Nephron progenitor cell (in vitro differentiated cells): ENCODE data around the gene CCSER2.
"Not testable (repeated sequence)": the region's sequence is repeated elsewhere in the genome, so short reads cannot be mapped to it uniquely, and the experiment has no call there.

Experiments
- DNase-seq: peaks from one replicate; pipeline ENCODE4 v3.0.0; 2021
- H3K27ac Mint-ChIP-seq: 2 replicates; pipeline ENCODE4 v1.8.0; 2021; ENCODE audit warnings: mild to moderate bottlenecking, moderate library complexity, mixed read lengths
- H3K27me3 Mint-ChIP-seq: 2 replicates; pipeline ENCODE4 v1.8.0; 2021; ENCODE audit warnings: mild to moderate bottlenecking, low read depth, mixed read lengths; ENCODE audit not compliant: poor library complexity
- H3K36me3 Mint-ChIP-seq: 2 replicates; pipeline ENCODE4 v1.8.0; 2021; ENCODE audit warnings: low read depth, mixed read lengths
- H3K4me1 Mint-ChIP-seq: 2 replicates; pipeline ENCODE4 v1.8.0; 2021; ENCODE audit warnings: mixed read lengths
- H3K4me3 Mint-ChIP-seq: 2 replicates; pipeline ENCODE4 v1.8.0; 2021; ENCODE audit warnings: mild to moderate bottlenecking, moderate library complexity, mixed read lengths
- H3K9me3 Mint-ChIP-seq: 2 replicates; pipeline ENCODE4 v1.8.0; 2021; ENCODE audit warnings: mild to moderate bottlenecking, moderate library complexity, mixed read lengths
- CTCF ChIP-seq: fragments of 200-600 bp; sonication (generic); IDR thresholded peaks from 2 replicates; pipeline ENCODE4 v1.5.0; 2021; ENCODE audit warnings: antibody characterized with exemption

Gene CCSER2

GRCh38 chr10:84344526-84344925 is 16.1 kb downstream of the CCSER2 start:
- peaks cover 60% of the 10 kb centered on the region for H3K36me3 Mint-ChIP-seq
- TF ChIP-seq CTCF, result no peak
- no peak for DNase-seq
- no peak overlapping the region for H3K27ac Mint-ChIP-seq
- H3K9me3 Mint-ChIP-seq, result peaks cover 43% of the 10 kb centered on the region
- H3K4me1 Mint-ChIP-seq, result peaks cover 10% of the 10 kb centered on the region
- H3K27me3 Mint-ChIP-seq, result no peaks in the 10 kb centered on the region
- no peak overlapping the region for H3K4me3 Mint-ChIP-seq

GRCh38 chr10:84347575-84348002 is 19.2 kb downstream of the CCSER2 start:
- peaks cover 44% of the 10 kb centered on the region for H3K36me3 Mint-ChIP-seq
- peaks cover 46% of the 10 kb centered on the region for H3K9me3 Mint-ChIP-seq
- not testable (repeated sequence) for H3K27ac Mint-ChIP-seq, DNase-seq, H3K4me3 Mint-ChIP-seq, H3K4me1 Mint-ChIP-seq, H3K27me3 Mint-ChIP-seq

GRCh38 chr10:84348447-84348846 is 20.1 kb downstream of the CCSER2 start:
- peaks cover 46% of the 10 kb centered on the region for H3K9me3 Mint-ChIP-seq
- peaks cover 10% of the 10 kb centered on the region for H3K4me1 Mint-ChIP-seq
- no peak for TF ChIP-seq CTCF
- no peak overlapping the region for H3K27ac Mint-ChIP-seq
- no peak for DNase-seq
- H3K27me3 Mint-ChIP-seq, result no peaks in the 10 kb centered on the region
- no peak overlapping the region for H3K4me3 Mint-ChIP-seq
- peaks cover 43% of the 10 kb centered on the region for H3K36me3 Mint-ChIP-seq

- no peak for TF ChIP-seq CTCF
- H3K4me1 Mint-ChIP-seq, result peaks cover 13% of the 10 kb centered on the region
- no peak overlapping the region for H3K4me3 Mint-ChIP-seq
- no peak overlapping the region for H3K27ac Mint-ChIP-seq
- H3K9me3 Mint-ChIP-seq, result peaks cover 46% of the 10 kb centered on the region
- H3K36me3 Mint-ChIP-seq, result peaks cover 43% of the 10 kb centered on the region
- H3K27me3 Mint-ChIP-seq, result no peaks in the 10 kb centered on the region
- no peak for DNase-seq
Observed at GRCh38 chr10:84348860-84349259, 20.5 kb downstream of the CCSER2 start.

GRCh38 chr10:84352251-84352842 is 24.0 kb downstream of the CCSER2 start:
- H3K4me3 Mint-ChIP-seq, result no peak overlapping the region
- no peak overlapping the region for H3K27ac Mint-ChIP-seq
- peaks cover 20% of the 10 kb centered on the region for H3K9me3 Mint-ChIP-seq
- DNase-seq, result peak; percentile 47
- H3K4me1 Mint-ChIP-seq, result peaks cover 28% of the 10 kb centered on the region
- H3K36me3 Mint-ChIP-seq, result peaks cover 22% of the 10 kb centered on the region
- H3K27me3 Mint-ChIP-seq, result no peaks in the 10 kb centered on the region
- TF ChIP-seq CTCF, result peak; percentile 50

GRCh38 chr10:84353052-84353803 is 24.8 kb downstream of the CCSER2 start:
- Mint-ChIP-seq H3K36me3 (peaks cover 17% of the 10 kb centered on the region), H3K27ac (peak overlapping the region; percentile 53), H3K9me3 (peaks cover 15% of the 10 kb centered on the region), H3K4me3 (no peak overlapping the region), H3K4me1 (peaks cover 28% of the 10 kb centered on the region), H3K27me3 (no peaks in the 10 kb centered on the region)
- TF ChIP-seq CTCF, result no peak
- no peak for DNase-seq
